ENCODE measurements around the gene VWC2. TPM values are rescaled to one million over a fixed set of nuclear protein-coding genes. Genes with fewer than 3 reads are reported as not detected.

Gene VWC2
- total RNA-seq, 1 donor from 2014 or later, result 7.7 TPM

GRCh38 chr7:49885593-49886285, 112.3 kb downstream of the VWC2 start:
- ATAC-seq (ENCODE audit: poor library complexity) (peak; percentile 20), DNase-seq (peak; percentile 41)
- intact Hi-C loops (cut with DNase I), result no loop called here

DNA sequence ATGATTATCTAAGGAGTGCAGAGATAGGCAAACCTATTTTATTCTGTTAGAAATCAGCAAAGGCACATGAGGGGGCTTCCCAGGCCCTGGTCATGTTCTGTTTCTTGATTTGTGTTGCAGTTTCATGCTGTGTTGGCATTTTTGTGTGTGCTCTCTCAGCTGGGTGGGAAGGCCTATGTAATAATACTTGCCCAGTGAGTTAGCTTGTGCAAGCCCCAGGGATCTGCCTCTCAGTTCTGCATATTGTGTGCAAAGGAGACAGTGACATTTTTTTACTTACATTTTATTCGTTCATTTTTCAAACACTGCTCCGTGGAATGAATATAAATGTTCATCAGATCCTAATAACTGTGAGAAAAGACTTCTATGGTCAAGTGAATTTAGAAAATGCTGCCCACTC, 119.0 kb downstream of the VWC2 start:
- intact Hi-C loops (cut with DNase I), result no loop called here
- ATAC-seq (ENCODE audit: poor library complexity) (no peak), DNase-seq (no peak)

DNA sequence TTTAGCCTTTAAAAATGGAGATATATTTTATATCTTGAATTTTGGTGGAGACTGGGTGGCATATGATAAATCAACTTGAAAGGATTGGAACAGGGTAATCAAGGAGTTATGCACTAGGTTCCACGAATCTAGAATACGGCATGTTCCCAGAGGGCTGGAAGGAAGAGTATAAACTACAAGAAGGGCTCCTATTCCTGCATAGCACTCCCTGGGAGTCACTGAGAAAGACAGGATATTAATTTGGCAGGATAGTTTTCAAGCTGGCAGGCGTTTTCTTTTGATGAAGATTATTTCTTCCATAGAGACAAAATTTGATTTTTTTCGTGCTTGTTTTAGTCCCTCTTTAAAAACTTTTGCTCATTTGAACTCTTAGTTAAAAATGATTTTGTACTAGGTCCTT, 119.7 kb downstream of the VWC2 start:
- intact Hi-C loops (cut with DNase I), result no loop called here
- DNase-seq (no peak), ATAC-seq (ENCODE audit: poor library complexity) (peak; percentile 42)

GRCh38 chr7:49894543-49894942, 121.1 kb downstream of the VWC2 start:
- ATAC-seq (ENCODE audit: poor library complexity) (peak; percentile 94), DNase-seq (peak; percentile 67)

GRCh38 chr7:49911909-49912308, 138.5 kb downstream of the VWC2 start:
- ATAC-seq (ENCODE audit: poor library complexity), result no peak
- intact Hi-C loops (cut with DNase I), result no loop called here
- DNase-seq, result no peak

More at GRCh38 chr7:49894543-49894942, 121.1 kb downstream of the VWC2 start:
- intact Hi-C loops (cut with DNase I), result no loop called here

DNA sequence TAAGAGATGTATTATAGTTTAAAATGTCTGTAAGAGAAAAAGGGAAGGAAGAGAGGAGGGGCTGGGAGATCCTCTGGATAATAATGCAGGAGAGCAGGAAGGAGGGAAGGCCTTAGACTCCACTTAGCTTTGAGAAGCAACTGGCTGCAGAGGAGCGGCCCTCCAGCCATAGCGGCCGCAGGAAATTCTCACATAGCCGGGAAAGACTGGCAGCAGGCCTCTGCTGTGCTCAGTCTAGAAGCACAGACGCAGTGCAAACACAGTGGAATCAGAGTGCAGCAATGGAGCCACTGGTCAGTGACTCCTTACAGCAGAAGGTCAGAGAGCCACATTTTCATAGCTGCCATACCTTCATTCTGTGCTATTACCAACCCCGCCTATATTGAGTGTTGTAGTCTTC, 153.3 kb downstream of the VWC2 start:
- DNase-seq (no peak), ATAC-seq (ENCODE audit: poor library complexity) (no peak)
- intact Hi-C loops (cut with DNase I), result no loop called here

GRCh38 chr7:49927631-49928030, 154.2 kb downstream of the VWC2 start:
- intact Hi-C loops (cut with DNase I), result no loop called here

GRCh38 chr7:49928787-49929186, 155.3 kb downstream of the VWC2 start:
- ATAC-seq (ENCODE audit: poor library complexity) (no peak), DNase-seq (no peak)
- intact Hi-C loops (cut with DNase I), result no loop called here

More at GRCh38 chr7:49927631-49928030, 154.2 kb downstream of the VWC2 start:
- ATAC-seq (ENCODE audit: poor library complexity) (no peak), DNase-seq (no peak)

GRCh38 chr7:49931627-49932026, 158.2 kb downstream of the VWC2 start:
- intact Hi-C loops (cut with DNase I), result no loop called here

DNA sequence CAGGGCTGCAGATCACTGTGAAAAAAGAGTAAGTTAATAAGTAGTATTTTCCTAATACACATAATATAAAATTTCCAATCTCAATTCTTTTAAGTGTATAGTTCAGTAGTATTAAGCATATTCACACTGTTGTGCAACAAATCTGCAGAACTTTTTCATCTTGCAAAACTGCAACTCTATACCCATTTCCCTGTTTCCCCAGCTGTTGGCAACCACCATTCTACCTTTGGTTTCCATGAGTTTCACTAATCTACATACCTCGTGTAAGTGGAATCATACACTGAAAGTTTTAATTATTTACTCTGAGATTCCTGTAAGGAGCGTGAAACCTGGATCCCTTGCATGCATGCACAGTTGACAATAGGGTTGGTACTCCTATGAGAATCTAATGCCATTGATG, 164.2 kb downstream of the VWC2 start:
- no peak for ATAC-seq (ENCODE audit: poor library complexity)
- DNase-seq, result no peak

More at GRCh38 chr7:49931627-49932026, 158.2 kb downstream of the VWC2 start:
- DNase-seq (no peak), ATAC-seq (ENCODE audit: poor library complexity) (no peak)

More for the DNA sequence above, 164.2 kb downstream of the VWC2 start:
- intact Hi-C loops (cut with DNase I), result no loop called here

Data from Right ventricle myocardium superior (tissue), 1 donor.